CD4-positive, alpha-beta T cell treated with Interleukin-21 for 1 hour (primary cell): ENCODE data around the gene CTNND2.

Experiments used
- DNase-seq: peaks from one replicate; pipeline ENCODE4 v3.0.0-alpha.2; 2020

The CTNND2 gene

GRCh38 chr5:11153670-11154382 is 750.4 kb downstream of the CTNND2 start:
- DNase-seq: no peak

- DNase-seq: no peak
Observed at GRCh38 chr5:11152368-11152767, 751.9 kb downstream of the CTNND2 start.

GRCh38 chr5:11150976-11151375 is 753.3 kb downstream of the CTNND2 start:
- DNase-seq: no peak

GRCh38 chr5:11148810-11149539 is 755.3 kb downstream of the CTNND2 start:
- DNase-seq: no peak

- no peak for DNase-seq
Observed at GRCh38 chr5:11146171-11146570, 758.1 kb downstream of the CTNND2 start.

GRCh38 chr5:11143456-11144267 is 760.6 kb downstream of the CTNND2 start:
- no peak for DNase-seq

GRCh38 chr5:11139217-11139865 is 764.9 kb downstream of the CTNND2 start:
- no peak for DNase-seq

- DNase-seq: no peak
Observed at GRCh38 chr5:11130131-11130530, 774.1 kb downstream of the CTNND2 start.

- DNase-seq: no peak
Observed at GRCh38 chr5:11128021-11128420, 776.2 kb downstream of the CTNND2 start.

- no peak for DNase-seq
Observed at GRCh38 chr5:11126844-11127243, 777.4 kb downstream of the CTNND2 start.

- no peak for DNase-seq
Observed at GRCh38 chr5:11121885-11122284, 782.4 kb downstream of the CTNND2 start.

- DNase-seq: no peak
Observed at GRCh38 chr5:11110128-11110527, 794.1 kb downstream of the CTNND2 start.

GRCh38 chr5:11105696-11106095 is 798.5 kb downstream of the CTNND2 start:
- DNase-seq: no peak

- no peak for DNase-seq
Observed at GRCh38 chr5:11104651-11105112, 799.6 kb downstream of the CTNND2 start.

GRCh38 chr5:11104210-11104609 is 800.0 kb downstream of the CTNND2 start:
- DNase-seq: no peak

- no peak for DNase-seq
Observed at GRCh38 chr5:11084111-11084510, 820.1 kb downstream of the CTNND2 start.

GRCh38 chr5:11082404-11082945 is 821.8 kb downstream of the CTNND2 start:
- DNase-seq: no peak

GRCh38 chr5:11076945-11077613 is 827.2 kb downstream of the CTNND2 start:
- DNase-seq: no peak

- no peak for DNase-seq
Observed at GRCh38 chr5:11075035-11075805, 829.0 kb downstream of the CTNND2 start.

- no peak for DNase-seq
Observed at GRCh38 chr5:11072568-11072967, 831.7 kb downstream of the CTNND2 start.

- DNase-seq: no peak
Observed at GRCh38 chr5:11072076-11072475, 832.2 kb downstream of the CTNND2 start.
